Gastrocnemius medialis (tissue), 4 donors: Measurements from ENCODE around the gene DNMBP.

Experiments used
- CTCF ChIP-seq, 5 experiments: fragments of 450-650 bp in 3 of 5; fragments of 200-600 bp in 2 of 5; sonication (generic) in 2 of 5; IDR thresholded peaks in 4 of 5; conservative IDR thresholded peaks in 1 of 5; 1 replicate in 4 of 5; 2 replicates in 1 of 5; pipeline ENCODE4 v1.5.1; 2016 to 2019; ENCODE audit warnings: antibody characterized with exemption in 5 of 5, mild to moderate bottlenecking in 3 of 5, moderate library complexity in 3 of 5
- POLR2A ChIP-seq, 2 donors: fragments of 450-650 bp; IDR thresholded peaks; one replicate each; pipeline ENCODE4 v1.6.1; 2017; ENCODE audit warnings: antibody characterized with exemption in 2 of 2, mild to moderate bottlenecking in 2 of 2, moderate library complexity in 2 of 2

DNA sequence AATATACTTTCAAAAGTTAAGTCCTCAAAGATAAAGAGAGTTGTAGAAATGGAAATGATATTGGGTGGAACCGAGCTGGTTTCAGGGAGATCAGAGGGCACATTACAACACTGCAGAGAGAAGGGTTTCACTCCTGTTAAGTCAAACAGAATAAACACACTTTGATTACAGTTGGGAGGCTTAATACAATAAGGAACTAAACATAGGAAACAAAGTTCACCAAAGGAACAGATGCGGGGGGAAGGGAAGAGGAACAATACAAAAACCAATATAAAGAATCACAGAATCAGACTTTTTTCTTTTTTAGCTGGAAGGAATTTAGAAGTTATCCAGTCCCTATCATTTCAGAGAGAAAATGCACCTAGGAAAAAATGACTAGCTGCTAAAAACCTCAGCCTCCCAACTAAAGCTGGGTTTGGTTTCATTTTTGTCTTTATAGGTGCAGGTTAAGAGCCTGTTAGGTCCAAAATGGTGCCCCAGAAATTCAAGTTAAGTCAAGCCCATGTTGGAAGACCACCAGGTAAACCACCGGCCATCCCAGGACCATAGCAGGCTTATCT lies 81.9 kb downstream of the DNMBP start:
- TF ChIP-seq CTCF (IDR thresholded peaks at IDR 0.05 in 4 of 5, conservative IDR thresholded peaks at IDR 0.05 in 1 of 5) (no peak), POLR2A (IDR thresholded peaks at IDR 0.05) (no peak)
